ENCODE measurements around the gene SPR.

DNA sequence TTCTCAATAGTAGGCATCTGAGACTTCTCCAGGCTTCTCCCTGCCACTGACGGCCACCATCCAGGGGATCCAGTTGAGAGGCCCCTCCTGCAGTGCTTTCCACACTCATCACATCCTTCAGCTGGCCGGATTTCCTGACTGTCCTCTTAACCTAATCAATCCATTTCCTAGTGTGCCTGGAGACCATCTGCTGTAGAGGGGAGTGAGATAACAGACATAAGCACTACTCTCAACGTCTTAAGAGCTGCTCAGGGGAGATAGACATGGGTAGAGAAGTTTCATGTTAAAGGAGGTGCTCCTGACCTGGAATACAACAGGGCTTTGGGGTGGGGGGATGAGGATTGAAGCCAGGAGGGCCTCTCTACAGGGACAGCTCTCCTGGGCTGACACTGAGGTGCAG is 14.2 kb downstream of the SPR start:
- TF ChIP-seq CTCF (IDR thresholded peaks at IDR 0.05) (no peak), CHD2 (IDR thresholded peaks at IDR 0.05; ENCODE audit: low read length, partially characterized antibody) (no peak), NR3C1 (IDR thresholded peaks at IDR 0.05) (no peak), POLR2A (IDR thresholded peaks at IDR 0.05; ENCODE audit: low read length) (no peak), HOXA7 (CRISPR knock-in tag; IDR thresholded peaks at IDR 0.05) (no peak), RFX5 (IDR thresholded peaks at IDR 0.05) (no peak), MAZ (IDR thresholded peaks at IDR 0.05; ENCODE audit: borderline replicate concordance, low read depth, low read length) (no peak), MAFK (IDR thresholded peaks at IDR 0.05; ENCODE audit: partially characterized antibody) (no peak)

Measured in A549 (cell line).